Activated naive CD4-positive, alpha-beta T cell treated with anti-CD3 and anti-CD28 coated beads, Interleukin-2, amount 50 U/mL, for 16 hours (primary cell): ENCODE data around the gene PAPPA.

Experiments
- DNase-seq: peaks from one replicate; pipeline ENCODE4 v3.0.0-alpha.2; 2020

PAPPA gene

GRCh38 chr9:116391306-116391900, 237.8 kb downstream of the PAPPA start:
- no peak for DNase-seq

- DNase-seq: no peak
These were observed 239.6 kb downstream of the PAPPA start for GRCh38 chr9:116393198-116393597.

- no peak for DNase-seq
These were observed 240.5 kb downstream of the PAPPA start for GRCh38 chr9:116394070-116394469.

- DNase-seq: no peak
These were observed 241.5 kb downstream of the PAPPA start for GRCh38 chr9:116394894-116395698.

GRCh38 chr9:116395699-116396037, 242.1 kb downstream of the PAPPA start:
- no peak for DNase-seq

- no peak for DNase-seq
These were observed 249.6 kb downstream of the PAPPA start for GRCh38 chr9:116403171-116403570.

- no peak for DNase-seq
These were observed 250.6 kb downstream of the PAPPA start for GRCh38 chr9:116404228-116404627.

- DNase-seq: no peak
These were observed 251.7 kb downstream of the PAPPA start for GRCh38 chr9:116405321-116405720.

- DNase-seq: no peak
These were observed 252.9 kb downstream of the PAPPA start for GRCh38 chr9:116406469-116406868.

- DNase-seq: no peak
These were observed 255.5 kb downstream of the PAPPA start for GRCh38 chr9:116409129-116409528.

- DNase-seq: no peak
These were observed 256.0 kb downstream of the PAPPA start for GRCh38 chr9:116409638-116410037.

- no peak for DNase-seq
These were observed 257.9 kb downstream of the PAPPA start for GRCh38 chr9:116411506-116411905.

GRCh38 chr9:116414374-116414773, 260.8 kb downstream of the PAPPA start:
- no peak for DNase-seq

GRCh38 chr9:116416421-116416820, 262.8 kb downstream of the PAPPA start:
- DNase-seq: no peak

- no peak for DNase-seq
These were observed 263.9 kb downstream of the PAPPA start for GRCh38 chr9:116417464-116417863.

- DNase-seq: no peak
These were observed 265.6 kb downstream of the PAPPA start for GRCh38 chr9:116419181-116419580.

GRCh38 chr9:116420993-116421538, 267.5 kb downstream of the PAPPA start:
- DNase-seq: no peak

GRCh38 chr9:116422119-116422979, 268.8 kb downstream of the PAPPA start:
- no peak for DNase-seq

GRCh38 chr9:116423149-116423548, 269.6 kb downstream of the PAPPA start:
- DNase-seq: no peak

GRCh38 chr9:116425244-116425643, 271.7 kb downstream of the PAPPA start:
- no peak for DNase-seq

- DNase-seq: no peak
These were observed 277.3 kb downstream of the PAPPA start for GRCh38 chr9:116430849-116431248.

- no peak for DNase-seq
These were observed 278.5 kb downstream of the PAPPA start for GRCh38 chr9:116432051-116432450.

GRCh38 chr9:116434314-116434713, 280.7 kb downstream of the PAPPA start:
- DNase-seq: no peak
